NK-92 (cell line): Measurements from ENCODE around the gene PHACTR1.

Experiments used
- DNase-seq: peaks from one replicate; lab custom pipeline; 2025; ENCODE audit not compliant: unreplicated experiment; lab: John Stamatoyannopoulos, UW

PHACTR1 gene

DNA sequence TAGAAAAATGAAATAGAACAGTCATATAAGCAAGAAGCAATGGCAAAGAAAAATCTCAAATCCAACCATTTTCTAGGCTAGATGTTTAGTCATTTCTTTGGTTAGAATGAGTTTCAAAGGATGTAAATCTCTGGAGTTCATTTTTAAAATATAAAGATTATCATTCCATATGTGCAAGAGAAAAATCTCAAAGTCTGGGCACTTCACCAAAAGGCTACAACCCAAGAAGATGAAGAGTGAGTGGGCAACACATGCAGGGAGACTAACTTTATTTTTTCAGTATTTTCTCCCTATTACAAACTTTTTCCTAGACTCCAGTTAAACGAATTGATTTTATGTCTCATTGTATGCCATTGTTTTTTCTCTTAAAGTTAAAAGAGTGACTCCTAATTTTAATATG, 83.6 kb downstream of the PHACTR1 start:
- DNase-seq = no peak

DNA sequence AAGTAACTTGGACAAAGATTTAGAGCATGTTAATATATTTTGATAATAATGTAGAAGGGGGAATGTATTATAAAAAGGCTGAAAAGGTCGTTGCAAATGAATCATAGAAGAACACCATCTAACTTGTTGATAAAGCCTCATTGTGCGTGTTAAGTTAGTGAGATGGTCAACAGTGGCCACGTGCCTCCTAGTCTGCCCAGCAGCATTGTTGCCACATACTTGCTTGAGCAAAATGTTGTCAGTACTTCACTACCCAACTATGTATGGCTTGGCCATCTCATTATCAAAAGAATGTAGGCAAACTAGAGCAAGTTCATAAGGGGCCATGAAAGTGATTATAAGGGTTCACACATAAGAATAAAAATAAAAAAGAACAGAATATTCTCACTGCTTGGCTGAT, 84.6 kb downstream of the PHACTR1 start:
- DNase-seq = no peak

DNA sequence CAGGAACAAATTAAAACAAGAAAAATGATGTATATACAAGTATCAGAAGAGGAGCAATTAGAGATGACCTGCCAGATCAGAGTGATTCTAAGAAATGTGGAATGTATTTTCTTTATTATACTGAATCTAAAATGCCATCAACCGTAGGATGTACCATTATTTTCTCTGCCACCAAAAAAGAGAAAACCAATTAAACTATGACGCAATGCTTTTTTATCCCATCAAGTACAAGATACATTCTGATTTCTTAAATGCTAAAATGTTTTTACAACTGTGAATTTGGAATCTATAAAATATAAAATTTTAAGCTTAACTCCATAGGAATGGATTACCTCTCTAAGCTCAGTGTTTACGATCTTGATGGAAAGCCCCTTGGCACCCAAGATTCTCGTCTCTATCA, 85.9 kb downstream of the PHACTR1 start:
- DNase-seq = no peak

- no peak for DNase-seq
Measured at GRCh38 chr6:12803486-12803885, 86.9 kb downstream of the PHACTR1 start.

DNA sequence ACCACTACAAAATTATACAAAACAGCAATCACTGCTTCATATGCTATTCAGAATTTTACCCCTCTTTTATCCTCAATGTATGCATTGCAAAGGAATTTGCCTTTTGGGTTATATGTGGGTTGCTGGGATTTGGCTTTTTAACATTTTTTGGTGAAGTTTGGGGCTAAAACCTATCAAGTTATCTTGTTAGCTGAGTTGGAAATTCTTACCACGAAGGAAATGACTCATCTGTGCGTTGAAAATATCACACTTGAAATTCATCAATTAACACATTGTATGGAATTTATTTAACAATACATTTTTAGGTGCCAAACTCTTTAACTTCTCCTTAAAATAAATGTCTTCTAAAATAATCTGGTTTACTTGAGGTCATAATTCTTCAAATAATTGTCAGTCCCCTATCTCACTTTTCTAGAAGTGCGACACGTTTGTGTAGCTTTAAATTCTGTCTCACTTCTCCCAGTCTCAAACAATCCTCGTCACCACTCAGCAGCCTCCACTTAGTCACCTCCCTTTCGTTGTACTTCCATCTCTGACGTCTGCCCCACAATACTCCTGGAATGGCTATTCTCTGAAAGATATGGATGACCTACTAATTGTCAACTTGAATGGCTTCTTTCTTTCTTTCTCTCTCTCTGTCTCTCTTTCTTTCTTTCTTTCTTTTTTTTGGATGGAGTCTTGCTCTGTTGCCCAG, 88.5 kb downstream of the PHACTR1 start:
- no peak for DNase-seq

- no peak for DNase-seq
Measured at GRCh38 chr6:12806136-12806535, 89.6 kb downstream of the PHACTR1 start.

- DNase-seq = no peak
Measured at GRCh38 chr6:12806796-12807195, 90.2 kb downstream of the PHACTR1 start.

DNA sequence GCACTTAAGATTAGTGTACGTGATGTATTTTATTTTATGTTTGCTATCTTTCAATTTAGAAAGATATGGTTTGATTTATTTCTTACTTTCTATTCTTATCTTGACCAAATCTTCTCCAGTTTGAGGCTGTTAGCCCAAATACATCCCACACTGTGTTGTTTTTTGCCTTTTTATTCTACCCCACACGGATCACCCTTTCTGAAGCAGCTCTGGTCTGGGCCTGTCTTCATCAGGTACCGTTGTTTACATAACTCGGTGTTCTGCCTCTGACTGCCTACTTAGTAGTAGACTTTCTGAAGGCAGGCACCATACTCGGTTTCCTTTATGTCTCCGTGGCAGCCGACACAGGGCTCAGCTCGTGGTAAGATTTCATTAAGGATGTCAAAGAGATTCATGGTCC, 95.0 kb downstream of the PHACTR1 start:
- DNase-seq = no peak

GRCh38 chr6:12813321-12813720, 96.8 kb downstream of the PHACTR1 start:
- DNase-seq = no peak

DNA sequence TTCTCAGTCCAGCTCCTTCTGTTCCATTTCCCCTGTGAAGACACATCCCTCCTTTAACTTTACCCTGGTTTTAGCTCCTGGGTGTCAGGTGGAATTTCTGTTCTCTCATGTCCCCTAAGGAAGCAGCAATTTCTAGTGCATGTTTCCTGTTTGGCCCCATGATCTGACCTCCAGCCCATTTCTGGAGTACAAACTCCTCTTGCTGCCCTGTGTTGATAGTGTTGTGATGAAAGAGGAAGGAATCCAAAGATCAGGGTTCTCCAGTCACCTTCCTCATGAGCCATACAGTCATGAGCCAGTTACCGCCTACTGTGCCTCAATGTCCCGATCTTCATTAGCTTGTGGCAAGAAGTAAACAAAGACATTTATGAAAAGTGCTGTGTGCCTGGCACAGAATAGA, 97.4 kb downstream of the PHACTR1 start:
- DNase-seq = no peak

- DNase-seq = no peak
Measured at GRCh38 chr6:12815089-12815488, 98.5 kb downstream of the PHACTR1 start.

- no peak for DNase-seq
Measured at GRCh38 chr6:12815884-12816600, 99.5 kb downstream of the PHACTR1 start.

- no peak for DNase-seq
Measured at GRCh38 chr6:12818324-12818723, 101.8 kb downstream of the PHACTR1 start.

- no peak for DNase-seq
Measured at GRCh38 chr6:12823847-12824246, 107.3 kb downstream of the PHACTR1 start.

DNA sequence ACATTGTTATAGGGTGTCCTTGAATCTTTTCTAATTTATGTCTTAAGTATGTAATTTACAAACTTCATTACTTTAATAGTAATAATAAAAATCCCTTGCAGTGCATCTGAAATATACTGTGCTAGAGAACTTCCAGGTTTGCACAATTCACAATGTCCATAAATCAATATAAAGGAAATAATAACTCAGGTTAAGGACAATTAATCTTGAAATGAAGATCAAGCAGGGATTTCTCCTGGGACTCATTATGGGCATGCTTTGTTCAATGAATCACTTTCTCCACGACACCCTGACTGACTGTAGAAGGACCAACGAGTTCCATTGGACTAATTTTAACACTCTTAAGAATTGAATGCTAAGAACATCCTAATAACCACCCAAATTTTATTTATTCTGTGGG, 110.0 kb downstream of the PHACTR1 start:
- DNase-seq = no peak

GRCh38 chr6:12827921-12828320, 111.4 kb downstream of the PHACTR1 start:
- DNase-seq = no peak

DNA sequence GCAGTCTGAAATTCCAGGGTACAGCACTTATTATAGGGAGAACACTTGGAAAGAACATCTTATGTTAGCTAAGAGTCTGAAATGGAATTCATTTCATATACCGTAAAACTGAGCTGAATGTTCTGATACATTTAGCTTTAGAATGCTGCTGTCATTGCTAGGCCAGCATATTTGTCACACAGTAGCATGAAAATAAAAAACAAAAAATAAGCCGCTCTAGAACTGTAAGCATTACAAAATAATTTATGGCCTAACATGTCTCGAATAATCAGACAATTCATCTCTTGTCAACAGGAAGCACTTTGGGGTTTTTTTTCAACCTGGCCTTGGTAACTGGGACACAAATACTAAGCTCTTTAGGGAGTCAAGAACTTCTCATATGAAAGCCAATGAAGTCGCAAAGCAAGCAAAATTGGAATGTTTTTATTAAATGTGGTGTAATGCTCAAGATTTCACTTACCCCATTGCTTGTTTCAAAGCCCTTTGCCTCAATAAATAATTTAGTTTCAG, 115.7 kb downstream of the PHACTR1 start:
- no peak for DNase-seq

DNA sequence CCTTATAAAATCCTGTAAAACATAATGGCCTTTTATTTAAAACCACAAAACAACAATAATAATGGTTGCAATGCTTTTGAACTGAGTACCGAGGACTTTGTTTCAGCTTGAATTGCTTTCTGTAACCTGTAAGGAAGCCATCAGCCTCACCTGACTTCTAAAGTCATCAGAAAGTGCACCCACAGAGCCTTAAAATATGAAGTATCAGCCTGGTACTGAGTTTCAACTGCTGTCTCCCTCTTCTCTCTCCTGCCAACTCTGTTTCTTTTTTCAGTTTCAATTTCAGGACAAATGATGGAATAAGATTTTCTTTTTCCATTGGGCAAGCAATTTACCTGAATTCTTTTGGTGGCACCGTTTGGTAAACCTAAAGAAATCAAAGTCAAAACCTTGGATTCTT, 119.4 kb downstream of the PHACTR1 start:
- no peak for DNase-seq

DNA sequence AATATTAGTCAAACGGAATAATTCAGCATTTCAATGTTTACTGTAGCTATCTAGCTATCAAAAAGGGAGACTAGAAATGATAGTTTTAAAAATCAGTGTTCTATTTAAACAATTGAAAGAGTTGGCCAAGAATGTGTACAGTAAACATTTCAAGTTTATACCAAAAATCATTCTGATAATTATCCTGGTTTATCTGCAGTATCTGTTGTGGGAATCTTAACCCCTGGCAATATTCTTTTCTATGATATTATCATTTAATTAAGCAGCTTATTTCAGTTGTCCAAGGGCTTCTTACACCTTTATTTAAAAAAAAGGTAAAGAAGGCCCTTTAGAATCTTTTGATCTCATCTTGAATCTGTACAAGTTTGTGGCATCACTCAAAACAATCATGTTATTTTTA, 125.1 kb downstream of the PHACTR1 start:
- DNase-seq = no peak

GRCh38 chr6:12842114-12842513, 125.5 kb downstream of the PHACTR1 start:
- DNase-seq = no peak

- DNase-seq = no peak
Measured at GRCh38 chr6:12842658-12843057, 126.1 kb downstream of the PHACTR1 start.
